Medulla oblongata (tissue), 1 donor: ENCODE results near the gene NUDT17.
A peak's percentile ranks its signal among the peaks of the same experiment; 100 is the strongest.

ENCODE experiments used
- DNase-seq: peaks from one replicate; pipeline ENCODE4 v3.0.0-alpha.2; 2015; ENCODE audit errors: extremely low spot score

The NUDT17 gene

DNA sequence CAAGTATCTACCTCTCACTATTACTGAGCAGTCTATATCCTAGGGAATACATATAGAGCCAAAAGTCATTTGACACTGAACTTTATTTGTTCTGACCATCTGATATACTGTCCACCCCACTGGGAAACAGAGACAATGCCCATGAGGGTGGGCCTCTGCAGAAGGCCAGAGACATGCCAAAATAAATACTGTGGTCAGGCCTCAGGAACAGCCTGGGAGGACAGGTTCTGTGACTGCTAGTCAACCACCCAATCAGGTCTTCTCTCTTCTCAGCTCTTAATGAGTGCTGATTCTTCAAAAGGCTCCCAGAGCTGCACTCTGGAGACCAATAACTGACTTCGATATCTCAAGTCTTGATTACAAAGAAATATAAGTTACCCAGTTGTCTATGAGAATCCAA lies 45.7 kb downstream of the NUDT17 start:
- DNase-seq: no peak

DNA sequence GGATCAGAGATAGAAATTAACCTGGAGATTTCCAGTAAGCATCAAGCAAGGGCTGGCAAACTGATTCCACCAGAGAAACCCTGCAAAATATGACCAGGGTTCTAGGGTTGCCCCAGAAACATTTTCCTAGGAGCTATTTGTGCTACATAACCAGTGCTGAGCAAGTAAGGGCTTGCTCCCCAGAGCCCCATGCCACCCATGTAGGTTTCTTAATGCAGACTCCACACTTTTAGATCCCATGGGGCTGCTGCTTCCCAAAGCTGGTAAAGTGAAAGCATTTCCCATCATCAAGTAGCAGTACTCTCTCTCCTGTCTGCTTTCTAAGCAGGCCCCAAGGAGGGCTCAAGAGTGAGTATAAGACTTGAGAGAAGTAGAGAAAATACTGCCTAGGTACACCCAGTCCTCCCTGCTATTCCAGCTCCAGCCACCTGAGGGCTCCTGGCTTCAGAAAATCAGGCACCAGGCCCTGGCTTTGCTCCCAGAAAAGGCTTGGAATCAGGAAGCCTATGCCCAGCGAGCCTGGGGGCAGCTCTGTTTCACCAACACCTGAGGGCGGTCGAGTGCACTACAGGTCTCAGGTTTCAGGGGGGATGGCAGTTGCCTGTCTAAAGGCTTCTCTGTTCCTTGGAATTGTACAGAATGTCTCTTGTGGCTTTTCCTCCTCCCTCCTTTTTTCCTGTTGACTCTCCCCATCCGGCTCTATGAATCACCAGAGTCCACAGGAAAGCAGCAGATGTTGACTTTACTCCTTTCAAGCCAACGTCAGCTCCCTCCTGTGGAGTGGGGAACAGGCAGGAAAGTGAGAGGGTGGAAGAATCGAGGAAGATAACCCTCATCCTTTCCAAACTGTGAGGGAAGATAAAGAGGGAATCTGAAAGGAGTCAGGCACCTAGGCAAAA lies 46.4 kb downstream of the NUDT17 start:
- DNase-seq: peak; percentile 96

DNA sequence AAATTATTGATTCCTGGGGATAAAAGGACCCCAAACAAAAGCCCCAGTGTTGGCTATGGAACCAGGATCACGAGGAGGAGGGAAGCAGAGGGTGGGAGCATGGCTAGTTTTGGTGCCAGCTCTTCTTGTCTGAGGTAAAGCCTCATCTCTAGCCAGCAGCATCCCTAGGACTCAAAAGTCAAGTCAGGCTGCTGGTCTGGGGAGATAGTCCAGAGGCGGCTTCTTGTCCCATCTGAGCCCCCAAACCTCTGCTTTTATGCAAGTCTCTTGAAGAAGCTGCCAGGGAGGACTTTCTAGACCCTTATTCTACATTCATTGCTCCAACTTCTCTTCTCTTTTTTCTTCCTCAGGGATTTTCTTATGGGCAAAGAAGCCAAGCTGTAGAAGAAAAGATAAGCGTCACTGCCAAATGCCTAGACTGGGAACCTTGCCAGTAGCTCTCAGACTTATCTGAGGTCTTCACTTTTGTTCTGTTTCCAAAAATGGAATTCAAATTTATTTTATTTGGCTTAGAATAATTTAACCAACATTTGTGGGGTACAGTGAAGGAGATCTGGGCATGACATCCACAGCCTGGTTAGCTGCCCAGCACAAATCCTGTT lies 47.2 kb downstream of the NUDT17 start:
- DNase-seq: no peak

DNA sequence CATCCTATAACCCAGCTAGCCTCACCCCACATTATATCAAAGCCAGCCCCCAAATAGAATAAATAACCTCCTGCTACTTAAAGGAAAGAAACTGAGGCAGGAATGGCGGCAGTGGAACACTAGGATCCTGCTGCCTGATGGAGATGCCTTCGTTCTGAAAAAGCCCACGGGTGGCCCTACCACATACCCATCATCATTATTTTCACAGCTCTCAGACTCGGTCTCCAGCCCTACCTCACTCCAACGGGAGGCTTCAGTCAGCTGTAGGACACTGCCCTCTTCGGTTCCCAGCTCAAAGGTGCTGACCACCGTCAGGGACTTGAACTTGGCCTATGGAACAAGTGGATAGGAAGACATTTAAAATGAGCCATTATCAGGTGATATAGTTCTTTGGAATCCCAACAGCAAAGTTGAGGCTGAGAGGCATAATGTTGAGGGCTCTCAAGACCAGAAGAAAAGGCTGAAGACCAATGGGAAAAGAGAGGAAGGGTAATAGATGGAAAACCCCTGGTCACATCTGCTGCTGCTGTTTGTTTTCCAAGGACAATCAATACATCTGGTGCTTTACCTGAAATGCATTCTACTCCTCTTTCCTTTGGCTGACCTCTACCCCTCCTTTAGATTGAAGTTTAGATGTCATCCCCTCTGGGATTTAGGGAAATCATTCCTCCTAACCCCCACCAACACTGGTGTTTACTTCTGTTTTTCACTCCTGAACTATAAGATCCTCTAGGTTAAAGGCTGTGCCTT lies 48.1 kb downstream of the NUDT17 start:
- DNase-seq: no peak

DNA sequence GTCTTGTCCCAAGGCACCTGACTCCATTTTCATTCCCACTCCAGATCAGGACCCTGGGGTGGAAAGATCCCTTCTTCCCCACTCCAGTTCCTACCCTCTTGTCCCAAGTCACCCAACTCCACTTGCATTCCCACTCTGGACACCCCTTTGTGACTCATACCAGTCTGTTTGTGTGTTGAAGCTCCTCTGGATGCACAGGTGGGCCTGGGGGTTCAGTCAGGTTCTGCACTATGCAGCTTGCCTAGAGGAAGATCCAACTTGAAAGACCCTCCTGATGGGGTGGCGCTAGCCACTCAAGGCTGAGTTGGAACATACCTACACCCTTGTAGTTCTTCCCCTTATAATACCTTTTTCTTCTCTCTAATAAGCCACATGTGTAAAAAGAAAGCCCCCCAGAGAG lies 50.0 kb downstream of the NUDT17 start:
- no peak for DNase-seq

DNA sequence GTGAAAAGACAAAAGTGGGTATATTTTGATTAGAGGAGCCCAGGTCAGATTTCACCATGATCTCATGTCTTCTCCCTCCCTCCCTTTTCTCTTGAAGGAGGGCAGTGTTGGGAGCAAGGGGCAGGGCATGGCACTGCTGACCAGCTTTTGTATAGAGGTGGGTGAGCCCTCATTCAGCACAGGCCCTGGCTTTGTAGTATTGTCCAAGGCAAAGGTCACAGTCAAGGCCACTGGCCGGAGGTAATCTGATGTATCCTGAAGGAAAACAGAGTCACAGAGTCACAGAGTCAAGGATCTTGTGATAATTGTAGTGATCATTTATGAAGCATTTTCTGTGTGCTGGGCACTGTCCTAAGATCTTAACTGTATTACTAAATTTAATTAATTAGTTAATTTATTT lies 52.5 kb downstream of the NUDT17 start:
- DNase-seq: no peak
